IPS DF 6.9 (cell line): ENCODE data around the gene MPEG1.

Experiments
- DNase-seq: peaks from one replicate; pipeline ENCODE4 v3.0.0-alpha.2; 2013; ENCODE audit warnings: low read depth, low spot score
- H3K27ac ChIP-seq: one replicate; pipeline ENCODE4 v1.5.1; 2013; ENCODE audit warnings: low read length, control low read depth
- H3K27me3 ChIP-seq: 2 replicates; pipeline ENCODE4 v1.6.1; 2013; ENCODE audit warnings: mild to moderate bottlenecking, low read length; ENCODE audit not compliant: control insufficient read depth, insufficient read depth
- H3K36me3 ChIP-seq: 2 replicates; pipeline ENCODE4 v1.6.1; 2013; ENCODE audit warnings: low read length; ENCODE audit not compliant: control insufficient read depth, insufficient read depth
- H3K4me1 ChIP-seq: 2 replicates; pipeline ENCODE4 v1.6.1; 2013; ENCODE audit warnings: low read length; ENCODE audit not compliant: control insufficient read depth, insufficient read depth
- H3K4me3 ChIP-seq: 2 replicates; pipeline ENCODE4 v1.5.1; 2013; ENCODE audit warnings: mild to moderate bottlenecking, low read length
- H3K9me3 ChIP-seq: 2 replicates; pipeline ENCODE4 v1.6.1; 2013; ENCODE audit warnings: low read length, inconsistent platforms; ENCODE audit not compliant: control insufficient read depth, insufficient read depth
- WGBS: extraction: QIAGEN DNeasy Blood & Tissue Kit; methylation state at CpG from one replicate; pipeline ENCODE4 v1.1.7; 2013; ENCODE audit warnings: mixed read lengths, missing lambda C conversion rate; ENCODE audit not compliant: insufficient read length, insufficient coverage; 5-methylcytosine and 5-hydroxymethylcytosine counted together

Gene MPEG1

DNA sequence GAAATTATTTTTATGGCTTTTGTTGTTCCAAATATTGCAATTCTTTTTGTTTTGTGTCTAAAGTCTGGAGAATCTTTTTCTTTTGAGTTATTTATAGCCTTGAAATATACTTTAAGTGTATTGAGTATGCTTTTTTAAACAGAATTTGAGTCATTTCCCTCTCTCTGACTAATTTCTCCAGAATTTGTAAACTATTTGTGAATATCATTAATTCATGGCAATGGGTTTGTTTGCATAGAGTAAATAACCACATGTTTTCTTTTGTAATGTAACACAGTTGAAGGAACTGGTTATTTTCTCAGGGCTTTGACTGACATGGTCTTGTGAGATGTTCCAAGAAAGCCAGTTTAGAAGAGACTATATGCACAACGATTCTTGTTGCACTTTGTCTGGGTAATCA lies 30.9 kb upstream of the MPEG1 start:
- no peak overlapping the region for H3K4me3 ChIP-seq
- H3K27me3 ChIP-seq, result no peaks in the 10 kb centered on the region
- H3K36me3 ChIP-seq, result no peaks in the 10 kb centered on the region
- H3K27ac ChIP-seq, result no peak overlapping the region
- no peak for DNase-seq
- no CpG with 5 or more reads among the region's 1 CpG for WGBS
- H3K4me1 ChIP-seq, result no peaks in the 10 kb centered on the region
- no peaks in the 10 kb centered on the region; the same call in 1 of the 2 replicates for H3K9me3 ChIP-seq

DNA sequence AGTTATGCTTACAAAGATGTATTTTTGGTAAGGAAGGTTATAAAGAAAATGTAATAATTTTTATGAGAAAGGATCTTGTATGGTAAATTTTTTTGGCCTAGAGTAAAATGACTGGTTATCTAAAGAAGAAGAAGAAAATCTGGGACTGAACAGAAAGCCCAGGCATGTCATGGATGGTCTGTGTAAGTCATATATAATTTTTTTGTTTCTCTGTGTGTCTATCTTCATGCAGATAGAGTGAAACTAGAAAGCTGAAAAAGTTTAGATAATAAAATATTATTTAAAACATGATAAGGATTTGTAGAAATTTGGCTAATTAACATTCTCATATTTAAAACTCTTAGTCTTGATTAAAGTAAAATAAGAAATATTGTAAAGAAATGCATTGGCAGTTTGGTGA lies 27.6 kb upstream of the MPEG1 start:
- Histone ChIP-seq H3K4me1 (no peaks in the 10 kb centered on the region), H3K27me3 (no peaks in the 10 kb centered on the region), H3K27ac (no peak overlapping the region), H3K4me3 (no peak overlapping the region), H3K9me3 (no peaks in the 10 kb centered on the region; the same call in 1 of the 2 replicates), H3K36me3 (no peaks in the 10 kb centered on the region)
- no peak for DNase-seq

DNA sequence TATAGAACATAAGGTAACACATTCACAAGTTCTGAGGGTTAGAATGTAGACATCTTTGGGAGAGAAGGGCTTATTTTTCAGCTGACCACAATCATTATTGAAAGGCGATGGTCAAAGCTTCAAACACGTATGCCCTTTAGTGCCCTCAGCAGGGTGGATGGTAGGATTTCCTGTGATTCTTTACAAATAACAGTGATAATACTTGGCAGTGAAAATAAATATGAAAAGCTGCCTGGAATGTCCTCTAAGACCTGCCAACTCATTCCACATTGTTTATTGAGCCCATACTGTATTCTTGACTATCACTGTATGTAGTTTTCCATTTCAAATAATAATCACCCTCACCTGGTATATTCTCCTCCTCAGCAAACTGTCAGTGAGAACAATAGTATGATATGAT lies 13.7 kb upstream of the MPEG1 start:
- Histone ChIP-seq H3K27ac (no peak overlapping the region), H3K4me1 (no peaks in the 10 kb centered on the region), H3K27me3 (no peaks in the 10 kb centered on the region), H3K9me3 (no peaks in the 10 kb centered on the region), H3K4me3 (no peak overlapping the region), H3K36me3 (no peaks in the 10 kb centered on the region)
- no CpG with 5 or more reads among the region's 2 CpGs for WGBS
- no peak for DNase-seq

DNA sequence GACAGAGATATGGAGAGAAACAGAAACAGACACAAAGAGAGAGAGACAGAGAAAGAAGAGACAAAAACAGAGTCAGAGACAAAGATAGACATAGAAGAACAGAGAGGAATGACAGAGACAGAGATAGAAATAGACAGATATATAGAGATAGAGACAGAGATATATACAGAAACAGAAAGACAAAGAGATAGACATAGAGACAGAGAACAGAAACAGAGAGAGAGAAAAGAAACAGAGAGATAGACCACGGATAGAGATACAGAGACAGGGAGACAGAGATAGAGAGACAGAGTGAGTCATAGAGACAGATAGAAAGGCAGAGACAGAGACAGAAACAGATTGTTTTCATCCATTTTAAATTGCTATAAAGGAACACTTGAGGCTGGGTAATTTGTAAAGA lies 12.3 kb upstream of the MPEG1 start:
- Histone ChIP-seq H3K27ac (no peak overlapping the region), H3K36me3 (no peaks in the 10 kb centered on the region), H3K27me3 (no peaks in the 10 kb centered on the region), H3K4me3 (no peak overlapping the region), H3K9me3 (no peaks in the 10 kb centered on the region), H3K4me1 (no peaks in the 10 kb centered on the region)
- no peak for DNase-seq
- no CpG with 5 or more reads among the region's 1 CpG for WGBS

DNA sequence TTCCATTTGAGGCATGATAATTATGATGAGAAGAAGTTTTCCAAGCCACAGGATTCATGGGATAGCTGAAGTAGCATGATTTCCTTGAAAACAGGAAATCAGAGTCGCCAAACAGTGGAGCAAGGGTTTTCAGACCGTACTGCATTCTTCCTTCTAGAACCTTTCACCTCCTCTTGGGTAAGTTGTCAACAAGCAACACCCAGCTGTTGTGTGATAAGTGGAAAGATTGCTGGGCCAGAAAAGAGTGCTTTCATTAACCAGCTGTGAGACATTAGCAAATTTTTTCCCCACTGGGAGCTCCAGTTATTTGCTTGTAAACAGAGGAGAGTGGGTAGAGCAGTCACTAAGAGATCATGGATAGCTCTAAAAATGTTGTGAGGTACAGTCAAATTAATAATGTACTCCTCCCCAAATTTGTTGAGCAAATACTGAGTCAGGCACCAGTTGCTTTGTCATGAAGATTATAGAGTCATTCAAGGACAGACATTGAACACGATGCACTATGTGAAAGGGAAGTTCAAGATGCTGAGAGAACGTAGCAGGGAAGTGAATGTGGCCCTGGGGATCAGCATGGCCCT lies 11.7 kb upstream of the MPEG1 start:
- no CpG with 5 or more reads among the region's 4 CpGs for WGBS
- Histone ChIP-seq H3K36me3 (no peaks in the 10 kb centered on the region), H3K4me1 (no peaks in the 10 kb centered on the region), H3K27me3 (no peaks in the 10 kb centered on the region), H3K4me3 (no peak overlapping the region), H3K27ac (no peak overlapping the region), H3K9me3 (no peaks in the 10 kb centered on the region)
- no peak for DNase-seq

DNA sequence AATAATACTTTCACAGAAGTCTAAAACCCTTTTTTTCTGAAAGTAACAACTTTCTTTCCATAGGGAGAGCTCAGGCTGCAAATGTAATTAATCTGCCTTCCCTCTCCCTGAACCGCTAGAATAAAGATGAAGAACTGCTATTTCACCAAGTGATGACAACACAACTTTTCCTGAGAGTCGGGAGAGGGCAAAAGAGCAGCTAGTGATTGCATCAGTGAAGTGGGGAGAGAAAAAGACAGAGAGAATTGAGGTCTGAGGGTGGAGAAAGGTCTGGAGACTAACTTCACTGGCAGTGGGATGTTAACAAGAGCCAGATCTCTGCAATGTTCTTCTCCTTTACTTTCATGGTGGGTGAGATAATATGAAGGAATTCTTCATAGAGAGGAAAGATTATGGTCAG lies 10.9 kb upstream of the MPEG1 start:
- no CpG with 5 or more reads among the region's 2 CpGs for WGBS
- H3K9me3 ChIP-seq, result no peaks in the 10 kb centered on the region
- H3K4me1 ChIP-seq, result no peaks in the 10 kb centered on the region
- H3K4me3 ChIP-seq, result no peak overlapping the region
- H3K27me3 ChIP-seq, result no peaks in the 10 kb centered on the region
- no peaks in the 10 kb centered on the region for H3K36me3 ChIP-seq
- H3K27ac ChIP-seq, result no peak overlapping the region
- DNase-seq, result no peak

DNA sequence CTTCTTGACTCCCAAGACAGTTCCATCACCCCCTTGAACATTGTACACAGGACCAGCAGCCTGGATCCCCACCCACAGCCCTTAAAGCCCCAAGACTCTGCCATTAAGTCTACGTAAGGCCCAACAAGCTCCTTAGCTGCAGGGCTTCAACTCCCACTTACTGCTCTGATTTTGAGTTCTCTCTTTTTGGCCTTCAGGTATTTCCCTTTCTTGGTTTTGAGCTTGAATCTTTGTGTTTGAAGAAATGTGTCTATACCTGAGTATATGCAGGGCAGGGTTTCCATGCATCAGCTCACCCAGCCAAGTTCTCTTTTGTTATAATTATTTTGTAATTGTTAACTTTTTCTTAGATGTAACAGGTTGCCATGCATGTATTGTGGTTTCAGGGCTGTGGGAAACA lies 10.4 kb upstream of the MPEG1 start:
- no peaks in the 10 kb centered on the region for H3K36me3 ChIP-seq
- no peak overlapping the region for H3K4me3 ChIP-seq
- H3K27ac ChIP-seq, result no peak overlapping the region
- DNase-seq, result no peak
- H3K4me1 ChIP-seq, result no peaks in the 10 kb centered on the region
- no CpG with 5 or more reads among the region's 1 CpG for WGBS
- H3K9me3 ChIP-seq, result no peaks in the 10 kb centered on the region
- H3K27me3 ChIP-seq, result no peaks in the 10 kb centered on the region

GRCh38 chr11:59222464-59223060 lies 9.8 kb upstream of the MPEG1 start:
- no peak overlapping the region for H3K27ac ChIP-seq
- H3K4me1 ChIP-seq, result no peaks in the 10 kb centered on the region
- H3K27me3 ChIP-seq, result no peaks in the 10 kb centered on the region
- H3K4me3 ChIP-seq, result no peak overlapping the region
- DNase-seq, result no peak
- H3K9me3 ChIP-seq, result no peaks in the 10 kb centered on the region
- no CpG with 5 or more reads among the region's 2 CpGs for WGBS
- H3K36me3 ChIP-seq, result no peaks in the 10 kb centered on the region

GRCh38 chr11:59221441-59221840 lies 8.7 kb upstream of the MPEG1 start:
- no peak overlapping the region for H3K4me3 ChIP-seq

DNA sequence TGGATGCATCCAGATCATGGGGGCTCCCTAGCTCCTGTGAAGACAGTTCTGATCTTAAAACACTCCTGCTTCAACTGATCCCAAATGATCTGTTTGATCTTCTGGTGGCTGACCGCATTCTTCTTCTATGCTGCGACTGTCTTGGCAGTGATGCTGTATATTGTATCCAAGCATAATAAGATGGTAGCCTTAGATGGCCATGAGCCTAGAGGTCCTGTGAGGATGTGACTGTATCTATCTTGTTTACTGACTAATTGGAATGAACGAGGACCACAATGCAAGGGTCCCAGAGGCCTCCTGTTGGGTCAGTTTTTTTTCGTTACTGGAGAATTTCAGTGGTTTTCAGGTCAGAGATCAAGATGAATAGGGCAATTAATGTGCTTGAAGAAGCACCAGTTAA lies 7.1 kb upstream of the MPEG1 start:
- DNase-seq, result no peak
- Histone ChIP-seq H3K27me3 (no peaks in the 10 kb centered on the region), H3K4me1 (no peaks in the 10 kb centered on the region), H3K36me3 (no peaks in the 10 kb centered on the region), H3K27ac (no peak overlapping the region), H3K9me3 (no peaks in the 10 kb centered on the region), H3K4me3 (no peak overlapping the region)
- no CpG with 5 or more reads among the region's 4 CpGs for WGBS

More at GRCh38 chr11:59221441-59221840, 8.7 kb upstream of the MPEG1 start:
- Histone ChIP-seq H3K36me3 (no peaks in the 10 kb centered on the region), H3K27ac (no peak overlapping the region), H3K4me1 (no peaks in the 10 kb centered on the region), H3K27me3 (no peaks in the 10 kb centered on the region), H3K9me3 (no peaks in the 10 kb centered on the region)
- no CpG with 5 or more reads among the region's 4 CpGs for WGBS
- DNase-seq, result no peak

DNA sequence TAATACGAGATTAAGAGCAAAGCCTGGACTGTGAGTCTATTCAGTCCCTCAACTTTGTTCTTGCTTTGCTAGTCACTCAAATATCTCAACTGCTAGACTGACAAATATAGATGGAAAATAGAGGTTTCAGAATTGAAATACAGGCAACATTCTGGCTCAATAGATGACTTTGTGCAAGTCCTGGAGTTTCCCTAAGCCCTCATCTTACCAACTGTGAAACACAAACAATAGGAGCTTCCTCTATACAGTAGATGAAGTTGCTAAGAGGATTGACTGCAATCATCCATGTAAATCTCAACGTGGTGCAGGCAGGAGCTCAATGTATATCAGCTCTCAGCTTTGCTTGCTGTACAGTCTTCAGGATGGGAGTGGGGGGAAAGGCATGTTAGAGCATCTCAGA lies 6.2 kb upstream of the MPEG1 start:
- no peaks in the 10 kb centered on the region for H3K27me3 ChIP-seq
- WGBS, result no CpG with 5 or more reads among the region's 2 CpGs
- no peaks in the 10 kb centered on the region for H3K36me3 ChIP-seq
- no peak for DNase-seq
- no peak overlapping the region for H3K4me3 ChIP-seq
- no peaks in the 10 kb centered on the region for H3K4me1 ChIP-seq
- H3K27ac ChIP-seq, result no peak overlapping the region
- H3K9me3 ChIP-seq, result no peaks in the 10 kb centered on the region
